Heart right ventricle (tissue), 16 donors: ENCODE measurements around the gene SUSD4. TPM values are rescaled to one million over a fixed set of nuclear protein-coding genes. Genes with fewer than 3 reads are reported as not detected.
A peak's percentile ranks its signal among the peaks of the same experiment; 100 is the strongest.

Experiments used
- ATAC-seq, 8 donors: fragments of 200-7000 bp; cut with Tn5 transposase; one replicate each; pipeline ENCODE4 v1.9.1; 2020; ENCODE audit warnings: mild to moderate bottlenecking in 8 of 8, moderate library complexity in 8 of 8, moderate number of reproducible peaks in 1 of 8
- DNase-seq, 2 donors: peaks; one replicate each; pipeline ENCODE4 v3.0.0-alpha.2; 2020
- H3K27ac ChIP-seq, 10 donors: fragments of 200-600 bp; sonication (generic) in 2 of 10; one replicate each; pipeline versions ENCODE4 v1.5.0 to v1.8.0; 2020 to 2022; ENCODE audit warnings: mild to moderate bottlenecking in 3 of 10
- H3K27me3 ChIP-seq, 7 donors: fragments of 200-600 bp; one replicate each; pipeline ENCODE4 v1.8.0; 2021 to 2022; ENCODE audit warnings: mild to moderate bottlenecking in 2 of 7
- H3K36me3 ChIP-seq, 9 donors: fragments of 200-600 bp; sonication (generic) in 1 of 9; one replicate each; pipeline versions ENCODE4 v1.5.0 to v1.8.0; 2020 to 2022; ENCODE audit warnings: mild to moderate bottlenecking in 2 of 9
- H3K4me1 ChIP-seq, 9 donors: fragments of 200-600 bp; sonication (generic) in 1 of 9; one replicate each; pipeline versions ENCODE4 v1.5.0 to v1.8.0; 2020 to 2022; ENCODE audit warnings: mild to moderate bottlenecking in 4 of 9
- H3K4me3 ChIP-seq, 10 donors: fragments of 200-600 bp; sonication (generic) in 2 of 10; one replicate each; pipeline versions ENCODE4 v1.5.0 to v1.8.0; 2020 to 2022; ENCODE audit warnings: mild to moderate bottlenecking in 7 of 10, moderate library complexity in 2 of 10
- H3K9me3 ChIP-seq, 11 donors: fragments of 200-600 bp in 10 of 11; sonication (generic) in 2 of 11; one replicate each; pipeline versions ENCODE4 v1.5.0 to v1.8.0; 2013 to 2022; ENCODE audit warnings: mild to moderate bottlenecking in 2 of 11, control low read depth in 1 of 11, moderate library complexity in 1 of 11
- CTCF ChIP-seq, 9 donors: fragments of 200-600 bp; sonication (generic) in 2 of 9; IDR thresholded peaks; one replicate each; pipeline versions ENCODE4 v1.5.0 to v1.8.0; 2021 to 2022; ENCODE audit warnings: antibody characterized with exemption in 9 of 9, mild to moderate bottlenecking in 5 of 9, moderate library complexity in 1 of 9
- WGBS, 2 donors: extraction: QIAGEN DNeasy Blood & Tissue Kit; methylation state at CpG; one replicate each; pipeline ENCODE4 v1.1.7; 2013; ENCODE audit warnings: inconsistent platforms in 1 of 2; 5-methylcytosine and 5-hydroxymethylcytosine counted together
- intact Hi-C, 10 donors: fragments of 100-400 bp; cut with DNase I; formaldehyde crosslinking; loops; one replicate each; pipeline versions ENCODE4 v1.11.1 to v1.14.2; 2022
- polyA plus RNA-seq, 2 donors: library from polyadenylated mRNA; stranded (reverse); fragments of 200-250 nt; gene quantifications; one replicate each; pipeline ENCODE4 v1.2.3, GENCODE V29; 2013
- total RNA-seq, 10 donors: library from RNA; stranded (reverse); fragmentation: NEBNext Ultra II Directional in 3 of 10; extraction: Animal tissue kit (Norgen Biotek cat#: 25700) in 3 of 10; gene quantifications; one replicate each; pipeline versions ENCODE4 v1.2.1 to v1.2.4, GENCODE V29; 2021 to 2023
- donor health status: Arrhythmogenic right ventricular cardiomyopathy.
- donor health status: ischemic (EF 13 %, LVEDD 7.1; RV severe dilation, severe dysfunction).
- donor health status: healthy with polysubstance abuse.
- donor health status: DM: no; HTN: yes; CAD: no.
- donor health status: DM: no; HTN: no; CAD: no.
- donor health status: ischemic (EF 25% LVEDD 6.9; RV normal size, moderate dysfunction).
- donor health status: ischemic (EF 25% LVEDD 5.7; RV mildly dilated, moderate dysfunction).
- donor health status: healthy.
- donor health status: DM: yes; HTN: yes; CAD: no.
- donor health status: Ischemic cardiomyopathy.
- donor health status: ischemic (EF 35%, LVEDD 5.7; RV mildly dilated, moderate dysfunction).
- donor health status: nonischemic (EF 11% LVEDD 7.7; RV severe dilation, severe dysfunction).
- donor health status: DM: yes; HTN: yes; CAD: no.
- donor health status: PGD.
- donor health status: ischemic (EF 29% LVEDD 5.4; RV normal size, mild dysfunction).
- donor health status: nonischemic (EF 23%, LVEDD 6.1; RV moderate dilation, normal function).

Gene SUSD4
- total and polyA plus RNA-seq, 12 donors = 0.99 to 36.5 (median 6.2) TPM

- 54 to 76% methylated on average over 2 of the region's 2 CpGs for WGBS, 2 donors
- intact Hi-C loops = loop anchor here in 5 of 10 donors (2.0 to 10.0 kb wide), 4 partner anchors 103 to 443 kb away; no protein-coding TSS in a partner anchor
- no peak for TF ChIP-seq CTCF (IDR thresholded peaks at IDR 0.05)
Observed at GRCh38 chr1:223240122-223240521, 123.9 kb downstream of the SUSD4 start.

DNA sequence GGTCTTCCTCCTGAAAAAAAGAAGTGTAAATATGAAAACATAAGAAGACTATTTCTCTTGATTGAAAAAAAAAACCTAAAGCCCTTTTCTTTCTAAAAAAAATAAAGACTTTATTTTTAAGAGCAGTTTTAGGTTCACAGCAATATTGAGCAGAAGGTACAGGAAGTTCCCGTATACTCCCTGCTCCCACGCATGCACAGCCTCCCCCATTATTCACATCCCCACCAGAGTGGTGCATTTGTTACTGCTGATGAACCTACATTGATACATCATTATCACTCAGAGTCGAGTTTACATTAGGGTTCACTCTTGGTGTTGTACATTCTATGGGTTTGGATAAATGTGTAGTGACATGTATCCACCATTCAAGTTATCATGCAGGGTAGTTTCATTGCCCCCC, 128.9 kb downstream of the SUSD4 start:
- intact Hi-C loops = no loop called here
- WGBS, 2 donors = 68 to 71% methylated on average over 3 of the region's 3 CpGs
- Histone ChIP-seq H3K4me3 (no peak overlapping the region), H3K27me3 (no peaks in the 10 kb centered on the region), H3K4me1 (peaks cover 0 to 27% (median 18%) of the 10 kb centered on the region in 9 donors), H3K27ac (no peak overlapping the region), H3K36me3 (no peaks in the 10 kb centered on the region), H3K9me3 (peaks cover 0 to 34% (median 17%) of the 10 kb centered on the region in 11 donors)
- no peak for DNase-seq
- TF ChIP-seq CTCF (IDR thresholded peaks at IDR 0.05) = no peak
- no peak for ATAC-seq

More at GRCh38 chr1:223240122-223240521, 123.9 kb downstream of the SUSD4 start:
- ATAC-seq (no peak), DNase-seq (no peak)
- Histone ChIP-seq H3K27ac (no peak overlapping the region), H3K4me3 (no peak overlapping the region), H3K4me1 (peaks cover 0 to under 1% (median 0%) of the 10 kb centered on the region in 9 donors), H3K36me3 (no peaks in the 10 kb centered on the region), H3K27me3 (no peaks in the 10 kb centered on the region), H3K9me3 (peaks cover 0 to 34% (median 17%) of the 10 kb centered on the region in 11 donors)

DNA sequence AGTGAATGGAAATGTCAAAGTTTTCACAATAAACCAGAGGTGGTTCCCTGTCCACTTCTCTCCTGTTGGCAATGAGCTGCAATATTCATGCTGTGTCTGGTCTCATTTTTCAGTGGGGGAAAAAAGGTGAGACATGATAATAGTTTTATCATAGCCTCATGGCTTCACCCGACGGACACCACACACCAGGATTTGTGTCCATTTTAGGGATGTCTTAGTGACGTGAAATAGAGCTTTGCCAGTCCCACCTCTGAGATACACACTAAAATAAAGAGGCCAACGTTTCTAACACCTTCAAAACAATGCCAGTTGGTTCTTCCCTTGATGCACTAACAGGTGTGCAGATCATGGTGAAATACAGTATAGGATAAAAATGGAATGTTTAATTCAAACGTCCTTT, 129.4 kb downstream of the SUSD4 start:
- intact Hi-C loops = no loop called here
- DNase-seq (no peak), ATAC-seq (no peak)
- H3K4me3 ChIP-seq = no peak overlapping the region
- peaks cover 0 to 27% (median 18%) of the 10 kb centered on the region in 9 donors for H3K4me1 ChIP-seq
- no peak for TF ChIP-seq CTCF (IDR thresholded peaks at IDR 0.05)
- WGBS, 2 donors = 74 to 82% methylated on average over 5 of the region's 5 CpGs
- peaks cover 0 to 34% (median 17%) of the 10 kb centered on the region in 11 donors for H3K9me3 ChIP-seq
- no peaks in the 10 kb centered on the region for H3K36me3 ChIP-seq
- no peaks in the 10 kb centered on the region for H3K27me3 ChIP-seq
- H3K27ac ChIP-seq = peak overlapping the region in 3 of 10 donors; percentile 68 to 81 (median 72)

- WGBS, 2 donors = 68 to 76% methylated on average over 1 of the region's 1 CpG
- no peak overlapping the region for H3K4me3 ChIP-seq
- no peaks in the 10 kb centered on the region for H3K27me3 ChIP-seq
- no peak for TF ChIP-seq CTCF (IDR thresholded peaks at IDR 0.05)
- ATAC-seq (peak in 5 of 8 donors; percentile 32 to 59 (median 40)), DNase-seq (no peak)
- H3K9me3 ChIP-seq = peaks cover 0 to 34% (median 17%) of the 10 kb centered on the region in 11 donors
- H3K4me1 ChIP-seq = peaks cover 0 to 27% (median 18%) of the 10 kb centered on the region in 9 donors
- intact Hi-C loops = no loop called here
- H3K36me3 ChIP-seq = no peaks in the 10 kb centered on the region
- H3K27ac ChIP-seq = peak overlapping the region in 9 of 10 donors; percentile 17 to 81 (median 58)
Observed at GRCh38 chr1:223234170-223234514, 129.8 kb downstream of the SUSD4 start.
